H1 (cell line): ENCODE data around the gene INF2. TPM values are rescaled to one million over a fixed set of nuclear protein-coding genes. Genes with fewer than 3 reads are reported as not detected.
A peak's percentile ranks its signal among the peaks of the same experiment; 100 is the strongest.

Experiments
- BCL11A ChIP-seq, 2 experiments: IDR thresholded peaks; one replicate each; pipeline ENCODE4 v1.6.1; 2011; ENCODE audit warnings: low read depth in 2 of 2, low read length in 2 of 2, mild to moderate bottlenecking in 2 of 2
- CTBP2 ChIP-seq: IDR thresholded peaks from 2 replicates; pipeline ENCODE4 v1.7.0; 2011; ENCODE audit warnings: borderline replicate concordance, mild to moderate bottlenecking, moderate library complexity, mixed read lengths, low read length; ENCODE audit not compliant: insufficient read depth, insufficient read length
- KDM5A ChIP-seq: fragments of 200-600 bp; IDR thresholded peaks from 2 replicates; pipeline ENCODE4 v1.7.1; 2012; ENCODE audit warnings: mild to moderate bottlenecking, low read length, inconsistent platforms, mixed read lengths
- POLR2A ChIP-seq, 2 experiments: IDR thresholded peaks; 1 replicate in 1 of 2; 2 replicates in 1 of 2; pipeline ENCODE4 v1.6.1; 2011; ENCODE audit warnings: low read depth in 2 of 2, low read length in 2 of 2, mild to moderate bottlenecking in 2 of 2; ENCODE audit errors: control extremely low read depth in 1 of 2
- SP4 ChIP-seq: IDR thresholded peaks from 2 replicates; pipeline ENCODE4 v1.6.1; 2012; ENCODE audit warnings: low read length, inconsistent platforms
- TAF1 ChIP-seq: IDR thresholded peaks from 2 replicates; pipeline ENCODE4 v1.6.1; 2011; ENCODE audit warnings: mild to moderate bottlenecking, low read depth, low read length
- TEAD4 ChIP-seq: IDR thresholded peaks from 2 replicates; pipeline ENCODE4 v1.6.1; 2012; ENCODE audit warnings: low read depth, low read length, inconsistent platforms, mixed read lengths
- polyA plus RNA-seq, 7 experiments: library from polyadenylated mRNA; depleted of rRNA in 3 of 7; stranded (reverse) in 5 of 7; unstranded in 2 of 7; fragments of >200 nt in 5 of 7; fragments of 200-250 nt in 2 of 7; gene quantifications; 1 replicate in 5 of 7; 2 replicates in 1 of 7; 4 replicates in 1 of 7; pipeline versions ENCODE4 v1.2.1 to v1.2.3, GENCODE V29; 2011 to 2013; ENCODE audit warnings: missing spikeins in 2 of 7, mixed read lengths in 2 of 7
- total RNA-seq: library from RNA; stranded (reverse); fragmentation: NEBNext Ultra II Directional; extraction: Animal tissue kit (Norgen Biotek cat#: 25700); gene quantifications from 2 replicates; pipeline ENCODE4 v1.2.1, GENCODE V29; 2021
- TF ChIP-seq, protein P1 (sequence below): fragments of 300-600 bp; sonication (generic); IDR thresholded peaks from 2 replicates; pipeline ENCODE4 v1.7.1; 2012; ENCODE audit warnings: low read length, moderate library complexity, mild to moderate bottlenecking, inconsistent platforms; ENCODE audit not compliant: insufficient replicate concordance
- TF ChIP-seq, protein P2 (sequence below): IDR thresholded peaks from 2 replicates; pipeline ENCODE4 v1.6.1; 2012; ENCODE audit warnings: low read length, inconsistent platforms

INF2 gene
- total and polyA plus RNA-seq, 2 of the 8 experiments (the other 6 are each of a cell fraction or from before 2014, with no cell fraction given) = 29.1 to 59.5 TPM

DNA sequence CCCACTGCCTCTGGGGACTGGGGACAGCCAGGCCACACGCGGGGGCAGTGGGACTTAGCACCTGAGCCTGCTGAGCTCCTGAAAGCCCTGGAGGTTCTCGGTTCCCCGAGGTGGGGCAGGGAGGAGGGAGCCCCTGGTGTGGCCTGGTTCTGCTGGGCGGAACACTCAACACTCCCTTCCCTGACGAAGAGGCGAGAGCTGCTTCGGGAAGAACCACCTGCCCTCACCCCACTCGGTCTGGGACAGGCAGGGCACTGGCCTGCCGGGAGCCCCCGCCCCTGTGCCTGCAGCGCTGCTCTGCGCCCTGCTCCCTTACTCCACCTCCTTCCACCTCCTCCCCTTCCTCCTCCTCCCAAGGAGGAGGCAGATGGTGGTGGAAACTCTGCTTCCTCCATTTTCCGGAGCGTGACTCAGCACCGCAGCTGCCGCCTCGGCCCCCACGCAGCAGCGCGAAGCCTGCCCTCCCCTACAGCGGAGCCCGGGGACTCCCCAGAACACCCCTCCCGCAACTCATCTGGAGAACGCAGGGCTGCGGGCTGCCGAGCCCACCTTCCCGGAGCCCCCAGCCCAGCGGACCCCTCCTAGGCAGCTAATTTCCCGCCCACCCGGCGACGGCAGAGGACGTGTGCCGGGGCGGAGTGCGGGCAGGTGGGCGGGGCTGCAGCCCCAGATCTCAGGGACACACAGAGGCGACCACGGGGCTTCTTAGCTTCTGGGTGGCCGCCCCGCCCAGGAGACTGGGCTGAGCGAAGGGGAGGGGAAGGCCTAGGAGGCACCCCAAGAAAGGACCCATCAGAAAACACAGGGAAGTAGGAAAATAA, 11.7 kb upstream of the INF2 start (continued):
- TF ChIP-seq, protein P1, sequence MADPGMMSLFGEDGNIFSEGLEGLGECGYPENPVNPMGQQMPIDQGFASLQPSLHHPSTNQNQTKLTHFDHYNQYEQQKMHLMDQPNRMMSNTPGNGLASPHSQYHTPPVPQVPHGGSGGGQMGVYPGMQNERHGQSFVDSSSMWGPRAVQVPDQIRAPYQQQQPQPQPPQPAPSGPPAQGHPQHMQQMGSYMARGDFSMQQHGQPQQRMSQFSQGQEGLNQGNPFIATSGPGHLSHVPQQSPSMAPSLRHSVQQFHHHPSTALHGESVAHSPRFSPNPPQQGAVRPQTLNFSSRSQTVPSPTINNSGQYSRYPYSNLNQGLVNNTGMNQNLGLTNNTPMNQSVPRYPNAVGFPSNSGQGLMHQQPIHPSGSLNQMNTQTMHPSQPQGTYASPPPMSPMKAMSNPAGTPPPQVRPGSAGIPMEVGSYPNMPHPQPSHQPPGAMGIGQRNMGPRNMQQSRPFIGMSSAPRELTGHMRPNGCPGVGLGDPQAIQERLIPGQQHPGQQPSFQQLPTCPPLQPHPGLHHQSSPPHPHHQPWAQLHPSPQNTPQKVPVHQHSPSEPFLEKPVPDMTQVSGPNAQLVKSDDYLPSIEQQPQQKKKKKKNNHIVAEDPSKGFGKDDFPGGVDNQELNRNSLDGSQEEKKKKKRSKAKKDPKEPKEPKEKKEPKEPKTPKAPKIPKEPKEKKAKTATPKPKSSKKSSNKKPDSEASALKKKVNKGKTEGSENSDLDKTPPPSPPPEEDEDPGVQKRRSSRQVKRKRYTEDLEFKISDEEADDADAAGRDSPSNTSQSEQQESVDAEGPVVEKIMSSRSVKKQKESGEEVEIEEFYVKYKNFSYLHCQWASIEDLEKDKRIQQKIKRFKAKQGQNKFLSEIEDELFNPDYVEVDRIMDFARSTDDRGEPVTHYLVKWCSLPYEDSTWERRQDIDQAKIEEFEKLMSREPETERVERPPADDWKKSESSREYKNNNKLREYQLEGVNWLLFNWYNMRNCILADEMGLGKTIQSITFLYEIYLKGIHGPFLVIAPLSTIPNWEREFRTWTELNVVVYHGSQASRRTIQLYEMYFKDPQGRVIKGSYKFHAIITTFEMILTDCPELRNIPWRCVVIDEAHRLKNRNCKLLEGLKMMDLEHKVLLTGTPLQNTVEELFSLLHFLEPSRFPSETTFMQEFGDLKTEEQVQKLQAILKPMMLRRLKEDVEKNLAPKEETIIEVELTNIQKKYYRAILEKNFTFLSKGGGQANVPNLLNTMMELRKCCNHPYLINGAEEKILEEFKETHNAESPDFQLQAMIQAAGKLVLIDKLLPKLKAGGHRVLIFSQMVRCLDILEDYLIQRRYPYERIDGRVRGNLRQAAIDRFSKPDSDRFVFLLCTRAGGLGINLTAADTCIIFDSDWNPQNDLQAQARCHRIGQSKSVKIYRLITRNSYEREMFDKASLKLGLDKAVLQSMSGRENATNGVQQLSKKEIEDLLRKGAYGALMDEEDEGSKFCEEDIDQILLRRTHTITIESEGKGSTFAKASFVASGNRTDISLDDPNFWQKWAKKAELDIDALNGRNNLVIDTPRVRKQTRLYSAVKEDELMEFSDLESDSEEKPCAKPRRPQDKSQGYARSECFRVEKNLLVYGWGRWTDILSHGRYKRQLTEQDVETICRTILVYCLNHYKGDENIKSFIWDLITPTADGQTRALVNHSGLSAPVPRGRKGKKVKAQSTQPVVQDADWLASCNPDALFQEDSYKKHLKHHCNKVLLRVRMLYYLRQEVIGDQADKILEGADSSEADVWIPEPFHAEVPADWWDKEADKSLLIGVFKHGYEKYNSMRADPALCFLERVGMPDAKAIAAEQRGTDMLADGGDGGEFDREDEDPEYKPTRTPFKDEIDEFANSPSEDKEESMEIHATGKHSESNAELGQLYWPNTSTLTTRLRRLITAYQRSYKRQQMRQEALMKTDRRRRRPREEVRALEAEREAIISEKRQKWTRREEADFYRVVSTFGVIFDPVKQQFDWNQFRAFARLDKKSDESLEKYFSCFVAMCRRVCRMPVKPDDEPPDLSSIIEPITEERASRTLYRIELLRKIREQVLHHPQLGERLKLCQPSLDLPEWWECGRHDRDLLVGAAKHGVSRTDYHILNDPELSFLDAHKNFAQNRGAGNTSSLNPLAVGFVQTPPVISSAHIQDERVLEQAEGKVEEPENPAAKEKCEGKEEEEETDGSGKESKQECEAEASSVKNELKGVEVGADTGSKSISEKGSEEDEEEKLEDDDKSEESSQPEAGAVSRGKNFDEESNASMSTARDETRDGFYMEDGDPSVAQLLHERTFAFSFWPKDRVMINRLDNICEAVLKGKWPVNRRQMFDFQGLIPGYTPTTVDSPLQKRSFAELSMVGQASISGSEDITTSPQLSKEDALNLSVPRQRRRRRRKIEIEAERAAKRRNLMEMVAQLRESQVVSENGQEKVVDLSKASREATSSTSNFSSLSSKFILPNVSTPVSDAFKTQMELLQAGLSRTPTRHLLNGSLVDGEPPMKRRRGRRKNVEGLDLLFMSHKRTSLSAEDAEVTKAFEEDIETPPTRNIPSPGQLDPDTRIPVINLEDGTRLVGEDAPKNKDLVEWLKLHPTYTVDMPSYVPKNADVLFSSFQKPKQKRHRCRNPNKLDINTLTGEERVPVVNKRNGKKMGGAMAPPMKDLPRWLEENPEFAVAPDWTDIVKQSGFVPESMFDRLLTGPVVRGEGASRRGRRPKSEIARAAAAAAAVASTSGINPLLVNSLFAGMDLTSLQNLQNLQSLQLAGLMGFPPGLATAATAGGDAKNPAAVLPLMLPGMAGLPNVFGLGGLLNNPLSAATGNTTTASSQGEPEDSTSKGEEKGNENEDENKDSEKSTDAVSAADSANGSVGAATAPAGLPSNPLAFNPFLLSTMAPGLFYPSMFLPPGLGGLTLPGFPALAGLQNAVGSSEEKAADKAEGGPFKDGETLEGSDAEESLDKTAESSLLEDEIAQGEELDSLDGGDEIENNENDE = no peak
- peak in 1 of 2 experiments; percentile 67; a peak in 2 of 3 replicates for TF ChIP-seq POLR2A (IDR thresholded peaks at IDR 0.05; ENCODE audit: control extremely low read depth in 1 of 2, low read depth in 2 of 2, low read length in 2 of 2)
- no peak for TF ChIP-seq BCL11A (IDR thresholded peaks at IDR 0.05; ENCODE audit: low read depth in 2 of 2, low read length in 2 of 2)
- TF ChIP-seq KDM5A = no peak
- 0 out of 2 replicates have a peak, but pooled peaks have one; percentile 3 for TF ChIP-seq TEAD4
- TF ChIP-seq, protein P2, sequence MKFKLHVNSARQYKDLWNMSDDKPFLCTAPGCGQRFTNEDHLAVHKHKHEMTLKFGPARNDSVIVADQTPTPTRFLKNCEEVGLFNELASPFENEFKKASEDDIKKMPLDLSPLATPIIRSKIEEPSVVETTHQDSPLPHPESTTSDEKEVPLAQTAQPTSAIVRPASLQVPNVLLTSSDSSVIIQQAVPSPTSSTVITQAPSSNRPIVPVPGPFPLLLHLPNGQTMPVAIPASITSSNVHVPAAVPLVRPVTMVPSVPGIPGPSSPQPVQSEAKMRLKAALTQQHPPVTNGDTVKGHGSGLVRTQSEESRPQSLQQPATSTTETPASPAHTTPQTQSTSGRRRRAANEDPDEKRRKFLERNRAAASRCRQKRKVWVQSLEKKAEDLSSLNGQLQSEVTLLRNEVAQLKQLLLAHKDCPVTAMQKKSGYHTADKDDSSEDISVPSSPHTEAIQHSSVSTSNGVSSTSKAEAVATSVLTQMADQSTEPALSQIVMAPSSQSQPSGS = no peak
- TF ChIP-seq CTBP2 = no peak
- TF ChIP-seq SP4 = no peak
- peak; percentile 32 for TF ChIP-seq TAF1
